T1000 (cell line): ENCODE data around the gene TSTD1.
"Not testable (repeated sequence)": the region's sequence is repeated elsewhere in the genome, so short reads cannot be mapped to it uniquely, and the experiment has no call there.

Experiments used
- DNase-seq: peaks from one replicate; lab custom pipeline; 2025; ENCODE audit warnings: mixed read lengths; lab: John Stamatoyannopoulos, UW

The TSTD1 gene

DNA sequence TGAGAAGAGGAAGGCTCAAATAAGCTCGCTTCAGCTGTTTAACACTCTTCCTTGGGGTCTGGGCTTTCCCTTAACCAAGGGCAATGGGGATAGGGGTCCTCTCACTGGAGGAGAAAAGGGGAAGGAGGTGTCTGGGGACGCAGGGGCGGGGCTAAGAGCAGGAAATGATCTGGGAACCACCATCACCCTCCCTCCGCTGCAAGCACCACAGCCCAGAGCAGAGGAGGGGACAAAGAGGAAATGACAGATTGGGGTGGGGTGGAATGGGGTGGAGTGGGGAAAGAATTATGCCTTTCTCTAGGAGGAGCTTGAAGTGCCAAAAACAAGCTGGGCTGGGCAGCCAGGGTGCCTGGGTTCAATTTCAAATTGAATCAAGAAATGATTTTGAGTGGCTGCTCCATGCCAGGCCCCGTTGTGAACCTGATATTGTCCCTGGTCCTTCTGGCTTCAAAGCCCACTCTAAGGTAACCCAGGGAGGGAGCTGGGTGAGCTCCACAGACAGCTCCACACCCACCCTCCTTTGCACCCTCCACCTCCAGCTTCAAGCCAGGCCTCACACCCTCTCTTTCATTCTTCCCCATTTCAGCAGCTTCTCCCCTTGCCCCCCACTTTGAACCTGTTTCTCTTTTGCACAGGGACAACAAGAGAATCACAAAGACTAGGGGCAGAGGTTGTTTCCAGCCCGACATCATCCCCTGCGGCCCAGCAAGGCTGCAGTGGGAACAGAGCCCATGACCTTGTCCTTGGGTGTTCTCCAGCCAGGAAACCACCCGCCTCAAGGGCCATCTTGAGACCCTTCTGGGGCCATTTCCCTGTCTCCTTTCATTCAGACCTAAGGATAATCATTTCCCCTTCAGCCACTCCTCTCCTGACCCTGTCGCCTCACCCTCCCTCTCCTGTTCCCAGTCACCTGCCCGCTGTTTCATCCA, 29.8 kb upstream of the TSTD1 start:
- no peak for DNase-seq

DNA sequence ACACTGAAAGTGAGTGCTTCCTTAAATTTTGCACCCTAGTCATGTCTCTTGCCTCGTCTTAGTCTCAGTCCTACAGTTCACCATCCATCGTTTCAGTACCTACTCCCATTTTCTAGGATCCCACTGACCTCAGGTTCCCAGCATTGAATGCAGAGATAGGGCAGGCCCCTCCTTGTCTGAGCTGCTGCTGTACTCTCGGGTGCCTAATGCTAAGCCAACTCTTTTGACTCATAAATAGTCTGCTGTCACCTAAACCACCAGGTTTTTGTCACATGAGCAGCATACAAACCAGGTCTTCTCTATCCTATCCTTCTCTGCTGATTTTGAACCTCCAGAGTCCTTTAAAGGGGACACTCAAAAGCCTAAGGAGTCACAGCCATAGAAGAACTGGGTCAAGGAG, 27.9 kb upstream of the TSTD1 start:
- DNase-seq, result no peak

DNA sequence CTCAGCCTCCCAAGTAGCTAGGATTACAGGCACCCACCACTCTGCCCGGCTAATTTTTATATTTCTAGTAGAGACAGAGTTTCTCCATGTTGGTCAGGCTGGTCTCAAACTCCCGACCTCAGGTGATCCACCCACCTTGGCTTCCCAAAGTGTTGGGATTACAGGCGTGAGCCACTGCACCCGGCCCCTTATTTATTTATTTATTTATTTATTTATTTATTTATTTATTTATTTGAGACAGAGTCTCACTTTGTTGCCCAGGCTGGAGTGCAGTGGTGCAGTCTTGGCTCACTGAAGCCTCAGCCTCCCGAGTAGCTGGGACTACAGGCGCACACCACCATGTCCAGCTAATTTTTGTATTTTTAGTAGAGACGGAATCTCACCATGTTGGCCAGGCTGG, 26.9 kb upstream of the TSTD1 start:
- not testable (repeated sequence) for DNase-seq

DNA sequence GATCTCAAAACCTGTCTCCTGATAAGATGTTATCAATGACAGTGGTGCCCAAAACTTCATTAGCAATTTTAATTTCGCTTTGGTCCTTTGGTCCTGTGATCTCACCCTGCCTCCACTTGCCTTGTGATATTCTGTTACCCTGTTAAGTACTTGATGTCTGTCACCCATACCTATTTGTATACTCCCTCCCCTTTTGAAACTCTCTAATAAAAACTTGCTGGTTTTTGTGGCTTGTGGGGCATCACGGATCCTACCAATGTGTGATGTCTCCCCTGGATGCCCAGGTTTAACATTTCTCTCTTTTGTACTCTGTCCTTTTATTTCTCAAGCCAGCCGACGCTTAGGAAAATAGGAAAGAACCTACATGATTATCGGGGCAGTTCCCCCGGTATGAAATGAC, 25.2 kb upstream of the TSTD1 start:
- DNase-seq, result not testable (repeated sequence)

DNA sequence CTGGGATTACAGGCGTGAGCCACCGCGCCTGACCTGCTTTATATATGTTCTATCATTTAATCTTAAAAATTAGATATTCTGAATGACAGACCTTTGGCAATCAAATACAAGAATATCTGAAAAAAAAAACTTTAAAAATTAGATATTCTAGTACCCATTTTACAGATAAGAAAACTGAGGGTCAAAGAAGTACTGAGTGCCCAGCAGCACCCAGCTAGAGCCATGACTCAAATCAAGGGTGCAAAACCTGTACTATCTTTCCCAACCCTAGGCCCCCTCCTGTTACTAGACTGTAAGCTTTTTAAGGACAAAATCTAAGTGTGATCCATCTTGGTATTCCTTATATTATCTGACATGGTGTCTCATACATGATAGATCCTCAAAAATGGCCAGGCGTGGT, 22.7 kb upstream of the TSTD1 start:
- DNase-seq, result no peak

DNA sequence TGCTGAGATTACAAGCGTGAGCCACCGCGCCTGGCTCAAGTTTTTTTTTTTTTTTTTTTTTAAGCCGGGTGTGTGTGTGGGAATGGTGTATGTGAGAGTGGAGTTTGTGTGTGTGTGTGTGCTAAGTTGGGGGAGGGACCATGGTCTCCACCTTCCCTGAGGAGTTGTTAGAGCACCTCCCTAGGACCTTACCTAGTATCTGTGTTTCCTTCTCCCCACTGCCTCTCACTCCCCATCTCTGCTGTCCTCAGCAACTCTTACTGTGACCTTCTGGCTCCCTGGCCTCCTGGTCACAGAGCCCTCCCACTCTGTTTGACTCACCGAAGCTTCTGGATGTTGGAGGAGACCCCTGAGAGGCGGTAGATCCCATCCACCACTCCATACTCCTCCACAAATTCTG, 20.5 kb upstream of the TSTD1 start:
- DNase-seq, result no peak

DNA sequence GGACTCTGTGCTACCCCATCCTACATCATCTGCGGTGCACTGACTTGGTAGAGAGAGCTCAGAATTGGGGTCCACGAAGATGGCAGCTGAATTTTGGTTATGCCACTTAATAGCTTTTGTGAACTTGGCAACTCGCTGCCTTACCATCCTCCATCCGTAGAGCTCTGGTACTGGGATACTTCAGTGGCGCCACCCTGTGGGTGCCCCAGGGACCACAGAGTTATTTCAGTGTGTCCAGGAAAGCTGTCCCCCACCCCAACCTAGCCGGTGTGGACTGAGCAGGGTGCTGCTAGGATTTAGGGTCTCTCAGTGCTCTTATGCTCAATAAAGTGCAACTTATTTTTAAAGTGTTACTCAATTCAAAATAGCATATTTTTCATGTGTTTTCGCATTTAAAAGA, 16.0 kb upstream of the TSTD1 start:
- DNase-seq, result no peak

DNA sequence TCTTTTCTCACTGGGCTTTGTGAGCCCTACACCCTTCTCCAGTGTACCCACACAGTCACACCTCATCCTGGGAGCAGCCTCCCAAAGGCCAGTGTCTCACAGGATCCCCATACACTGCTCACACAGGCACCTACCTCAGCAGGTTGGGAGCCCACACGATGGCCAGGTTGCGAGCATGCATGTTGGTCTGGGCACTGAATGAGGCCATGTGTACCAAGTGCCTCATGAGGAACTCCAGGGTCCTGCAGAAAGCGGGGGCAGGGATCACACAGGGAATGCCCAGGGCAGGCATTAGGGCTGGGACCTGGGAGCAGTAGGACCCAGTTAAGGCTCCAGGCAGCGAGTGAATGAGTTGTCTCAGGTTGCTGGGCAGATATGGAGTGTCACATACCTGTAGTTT, 15.5 kb upstream of the TSTD1 start:
- no peak for DNase-seq

DNA sequence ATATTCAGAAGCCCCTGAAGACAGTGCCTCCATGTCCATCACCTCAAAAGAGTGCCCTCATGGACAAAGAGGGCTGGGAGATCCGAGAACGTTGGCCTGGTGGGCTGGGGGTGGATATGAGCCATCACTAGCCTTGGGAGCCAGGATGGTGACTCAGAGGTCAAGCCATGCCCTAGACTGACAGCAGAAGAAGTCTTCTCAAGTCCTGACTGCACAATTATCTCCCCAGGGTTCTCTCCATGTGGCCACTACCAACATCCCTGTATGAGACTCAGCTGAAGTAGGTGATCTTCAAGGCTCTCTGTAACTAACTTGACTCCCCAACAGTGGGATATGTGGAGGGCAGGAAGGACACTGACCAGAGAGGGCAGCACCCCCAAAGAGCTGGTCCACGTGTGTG, 14.1 kb upstream of the TSTD1 start:
- DNase-seq, result no peak

DNA sequence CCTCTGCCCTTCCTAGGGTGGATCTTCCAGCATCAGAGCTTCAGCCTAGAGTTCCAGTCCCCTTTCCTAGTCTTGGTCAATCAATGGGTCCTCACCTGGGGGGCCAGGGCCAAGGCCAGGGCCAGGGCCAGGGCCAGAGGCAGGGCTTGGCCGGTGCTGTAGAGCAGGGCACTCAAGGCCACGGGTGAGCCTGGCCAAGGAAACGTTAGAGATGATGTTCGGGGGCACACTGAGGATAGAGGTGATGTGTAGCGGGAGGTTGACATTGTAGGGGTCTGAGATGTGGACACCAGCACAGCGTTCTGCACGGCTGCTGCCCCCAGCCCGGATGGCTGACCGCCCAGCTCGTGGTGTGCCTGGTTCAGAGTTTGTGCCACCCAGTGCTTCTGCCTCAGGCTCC, 12.5 kb upstream of the TSTD1 start:
- DNase-seq, result no peak

DNA sequence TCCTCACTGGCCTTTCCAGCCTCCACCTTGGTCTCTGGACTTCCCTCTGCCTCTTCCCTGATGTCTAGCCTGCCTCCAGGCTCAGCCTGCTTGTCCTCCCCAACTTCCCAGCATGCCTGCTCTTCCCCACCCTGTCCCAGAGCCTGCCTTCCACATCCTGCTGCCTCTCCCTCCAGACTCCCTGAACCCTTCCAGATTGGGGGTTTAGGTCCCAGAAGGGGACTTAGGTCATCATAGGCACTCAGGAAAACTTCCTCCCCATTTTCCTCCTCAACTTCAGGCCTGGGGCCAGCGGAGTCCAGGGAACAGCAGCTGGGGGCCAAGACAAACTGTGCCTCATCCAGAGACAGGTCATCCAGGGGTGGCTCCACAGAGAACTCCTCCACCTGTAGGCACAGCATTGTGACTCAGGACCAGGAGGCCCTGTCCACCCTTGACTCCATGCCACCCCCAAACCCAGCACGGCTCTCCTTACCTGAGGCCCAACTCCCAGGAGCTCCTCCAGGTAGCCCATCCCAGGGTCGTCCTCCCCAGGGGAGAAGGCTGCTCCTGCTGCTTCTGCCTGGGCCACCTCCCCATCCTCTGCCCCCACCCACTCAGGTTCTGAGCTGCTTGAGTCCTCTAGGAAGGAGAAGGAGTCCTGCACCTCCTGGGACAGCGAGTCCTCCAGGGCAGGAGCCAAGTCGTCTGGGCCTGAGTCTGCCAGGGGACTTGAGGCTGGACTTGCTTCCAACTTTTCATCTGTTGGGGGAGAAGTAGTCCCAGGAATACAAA, 10.4 kb upstream of the TSTD1 start:
- DNase-seq, result no peak

DNA sequence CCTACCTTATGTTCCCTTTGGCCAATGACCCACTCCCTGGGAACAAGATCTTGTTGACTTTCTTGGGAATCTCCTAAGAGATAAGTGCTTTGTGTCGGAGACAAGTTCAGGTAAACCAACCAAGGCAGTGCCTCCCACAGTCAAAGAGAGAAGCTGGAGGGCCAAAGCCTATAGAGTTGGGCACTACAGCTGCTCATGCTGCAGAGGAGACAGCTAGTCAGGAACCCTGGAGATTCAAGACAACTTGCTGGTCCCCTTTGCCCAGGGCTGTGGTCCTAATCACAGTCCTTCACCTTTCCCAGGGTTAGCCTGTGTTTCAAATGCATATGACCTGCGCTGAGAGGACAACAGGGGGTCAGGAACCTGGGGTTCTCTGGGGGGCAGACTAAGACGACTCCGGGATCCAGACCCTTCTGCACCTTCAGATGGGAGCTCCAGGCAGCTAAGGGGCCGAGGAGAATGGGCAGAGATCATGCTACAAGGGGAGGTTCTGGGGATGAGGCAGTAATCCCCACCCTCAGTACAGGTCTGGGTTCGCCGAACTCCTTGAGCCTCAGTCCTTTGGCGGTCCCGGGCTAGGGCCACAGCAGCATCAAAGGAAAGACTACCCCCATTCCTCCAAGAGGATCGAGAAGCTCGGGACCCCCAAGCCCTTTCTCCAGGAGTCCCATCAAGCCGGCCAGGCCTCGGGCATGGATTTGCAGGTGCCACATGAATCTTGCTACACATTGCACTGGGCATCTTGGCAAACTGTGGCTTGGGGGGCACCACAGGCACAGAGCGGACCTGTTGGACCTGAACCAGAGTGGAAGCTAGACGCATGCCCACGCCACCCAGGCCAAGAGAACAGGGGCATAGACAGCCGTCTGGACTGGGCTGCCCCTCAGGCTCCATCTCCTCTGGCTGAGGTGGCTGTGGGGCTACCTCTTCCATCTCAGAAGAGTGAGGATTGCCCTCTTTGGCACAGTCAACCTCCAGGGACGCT, 9.0 kb upstream of the TSTD1 start:
- no peak for DNase-seq

DNA sequence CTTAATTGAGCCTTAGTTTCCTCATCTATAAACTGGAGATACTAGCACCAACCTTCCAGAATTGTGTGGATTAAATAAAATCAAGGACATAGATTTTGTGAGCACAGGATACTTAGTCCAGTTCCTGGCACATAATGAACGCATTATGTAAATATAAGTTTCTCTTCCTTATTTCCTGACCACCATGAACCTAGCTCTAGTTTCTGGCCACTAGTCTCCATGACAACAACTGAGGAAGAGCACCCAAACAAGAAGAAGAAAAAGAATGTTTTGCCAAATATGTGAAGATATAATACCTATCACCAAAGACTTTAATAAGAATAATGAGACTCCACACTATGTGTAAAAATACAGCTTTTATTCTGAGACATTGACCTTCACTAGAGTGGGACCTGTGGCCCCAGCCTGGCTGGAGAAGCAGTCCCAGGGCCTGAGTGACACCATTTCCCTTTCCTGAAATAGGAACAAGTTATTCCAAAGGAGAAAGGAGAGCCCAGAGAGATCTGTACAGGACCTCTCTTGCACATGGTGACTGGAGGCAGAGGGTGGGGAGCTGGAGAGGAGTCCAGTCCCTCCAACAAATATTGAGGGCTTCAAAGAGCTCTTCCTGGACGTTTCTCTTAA, 8.0 kb upstream of the TSTD1 start:
- DNase-seq, result no peak

DNA sequence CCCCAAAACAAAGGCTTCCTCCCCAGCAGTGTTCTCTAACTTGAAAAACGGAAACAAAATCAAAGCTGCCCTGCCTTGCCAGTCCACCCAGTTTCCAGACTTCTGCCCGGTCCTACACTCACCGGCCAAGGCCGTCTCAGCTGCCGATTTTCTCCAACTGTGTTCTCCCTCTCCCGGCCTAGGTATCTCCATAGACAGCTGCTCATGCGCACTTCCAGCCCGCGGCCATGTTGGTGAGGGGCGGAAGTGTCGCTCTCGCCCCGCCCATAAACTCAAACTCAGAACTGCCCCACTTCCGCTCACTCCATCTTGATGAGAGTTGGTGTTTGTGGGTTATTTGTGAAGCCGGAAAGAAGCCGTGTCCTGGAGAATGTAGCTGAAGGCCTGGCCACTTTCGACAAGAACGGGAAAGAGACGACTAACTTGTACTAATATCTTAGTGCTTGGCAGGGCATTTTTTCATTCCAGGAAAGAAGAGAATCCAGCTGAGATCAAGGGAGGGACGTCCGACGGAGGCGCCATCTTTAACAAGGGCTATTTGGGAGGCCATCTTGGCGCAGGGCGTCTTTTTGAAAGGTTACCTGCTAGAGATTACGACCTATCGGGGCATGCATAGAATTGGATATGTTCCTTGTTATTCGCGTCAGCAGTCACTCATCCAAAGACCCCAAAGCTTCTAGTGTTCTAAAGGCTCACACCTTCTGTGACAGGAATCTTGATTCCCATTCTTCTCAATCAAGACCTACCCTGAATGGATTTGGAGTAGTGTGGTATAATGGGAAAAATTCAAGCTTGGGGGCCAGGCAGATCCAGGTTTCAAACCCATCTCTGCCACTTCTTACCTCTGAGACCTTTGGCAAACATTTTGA, 7.2 kb upstream of the TSTD1 start, which contains the start of gene USF1:
USF1 (minus strand) TSS at position 242 of the 869 bp plus-strand sequence. CDS start 2,702 bp downstream, outside the sequence.
- DNase-seq, result peak; percentile 85

DNA sequence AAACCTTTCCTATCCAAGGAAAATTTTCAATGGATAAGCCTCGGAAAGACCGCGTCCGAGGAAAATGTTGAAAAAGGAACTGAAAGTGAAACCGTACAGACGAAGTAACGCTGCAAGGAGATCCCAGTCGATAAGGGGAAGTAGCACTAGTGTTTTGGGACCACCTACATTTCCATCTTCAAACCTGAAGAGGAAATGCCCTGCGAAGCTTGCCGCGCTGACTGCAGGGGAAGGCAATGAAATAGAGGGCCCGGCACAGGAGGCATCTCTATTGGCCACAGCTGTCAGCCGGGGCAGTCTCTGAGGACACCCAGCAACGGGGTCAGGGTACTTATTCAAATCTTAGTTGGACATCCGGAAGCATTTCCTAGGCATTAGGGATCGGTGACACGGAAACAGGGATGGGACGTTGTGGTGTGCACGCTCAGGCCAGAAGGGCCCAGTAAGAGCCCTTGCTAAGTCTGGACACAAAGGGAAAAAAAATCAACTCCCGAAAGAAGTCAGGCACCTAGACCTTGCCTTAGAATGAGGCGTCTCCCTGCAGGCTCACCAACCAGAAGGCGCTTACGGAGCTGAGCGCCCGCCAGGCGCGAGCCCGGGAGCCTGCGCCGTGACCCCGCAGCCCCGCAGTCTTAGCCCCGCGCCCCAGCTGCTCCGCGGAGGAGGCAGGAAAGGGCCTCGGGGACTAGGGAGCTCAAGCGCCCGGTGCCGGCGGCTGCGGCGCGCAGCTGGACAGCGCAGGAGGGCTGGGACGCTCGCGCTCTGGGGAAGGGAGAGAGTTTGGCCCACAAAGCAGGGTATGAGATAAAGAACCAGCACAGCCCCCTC, 6.4 kb upstream of the TSTD1 start:
- DNase-seq, result peak; percentile 31

DNA sequence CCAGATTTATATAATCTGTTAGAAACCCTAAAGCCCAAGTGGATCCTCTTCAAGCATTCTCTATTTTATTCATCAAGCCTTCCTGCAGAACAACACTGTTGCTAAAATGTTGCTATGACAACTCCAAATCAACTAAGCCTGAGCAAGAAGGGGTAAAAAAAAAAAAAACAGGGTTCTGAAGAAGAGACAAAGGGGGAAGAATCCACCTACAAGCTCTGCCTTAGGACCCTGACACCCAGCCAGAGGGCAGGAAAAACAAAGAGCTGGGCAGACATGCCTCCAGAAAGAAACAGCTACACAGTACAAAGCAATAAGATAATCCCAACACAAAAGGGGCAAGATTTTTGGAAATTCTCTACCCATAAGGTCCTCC, 5.8 kb upstream of the TSTD1 start:
- DNase-seq, result no peak

DNA sequence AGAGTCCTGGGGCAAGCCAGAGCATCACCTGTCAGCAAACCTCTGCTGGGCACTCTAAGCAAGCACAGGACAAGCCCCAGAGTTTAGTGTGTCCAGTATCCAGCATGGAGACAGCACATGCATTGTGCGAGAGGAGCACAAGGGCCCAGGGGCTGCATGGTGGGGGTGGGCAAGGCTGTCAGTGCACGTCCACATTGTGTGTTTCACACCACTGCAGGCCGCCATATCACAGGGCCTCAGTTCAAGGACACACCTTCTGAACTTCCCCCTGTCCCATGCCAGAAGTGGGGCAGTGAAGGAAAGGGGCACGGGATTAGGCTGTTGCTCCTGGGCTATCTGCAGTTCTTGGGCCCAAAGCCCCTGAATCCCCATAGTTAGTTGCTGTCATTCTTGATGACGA, 782 bp upstream of the TSTD1 start:
- no peak for DNase-seq

DNA sequence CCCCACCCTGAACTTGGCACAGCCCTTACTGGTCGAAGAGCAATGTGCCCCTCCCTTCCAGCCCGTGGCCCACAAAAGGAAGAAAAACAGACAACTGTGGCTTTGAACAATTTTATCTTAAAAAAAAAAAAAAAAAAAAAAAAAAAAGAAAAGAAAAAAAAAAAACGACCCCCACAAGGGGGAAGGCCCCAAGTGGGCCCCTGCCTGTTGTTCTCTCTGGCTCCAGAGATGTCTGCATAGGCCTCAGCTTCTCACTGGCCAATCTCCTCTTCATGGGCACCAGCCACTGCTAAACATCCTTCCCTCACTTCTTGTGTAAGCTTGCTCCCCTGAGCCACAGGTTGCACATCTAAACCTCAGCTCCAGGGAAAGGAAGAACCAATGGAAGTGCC, 386 bp upstream of the TSTD1 start:
- DNase-seq, result no peak

DNA sequence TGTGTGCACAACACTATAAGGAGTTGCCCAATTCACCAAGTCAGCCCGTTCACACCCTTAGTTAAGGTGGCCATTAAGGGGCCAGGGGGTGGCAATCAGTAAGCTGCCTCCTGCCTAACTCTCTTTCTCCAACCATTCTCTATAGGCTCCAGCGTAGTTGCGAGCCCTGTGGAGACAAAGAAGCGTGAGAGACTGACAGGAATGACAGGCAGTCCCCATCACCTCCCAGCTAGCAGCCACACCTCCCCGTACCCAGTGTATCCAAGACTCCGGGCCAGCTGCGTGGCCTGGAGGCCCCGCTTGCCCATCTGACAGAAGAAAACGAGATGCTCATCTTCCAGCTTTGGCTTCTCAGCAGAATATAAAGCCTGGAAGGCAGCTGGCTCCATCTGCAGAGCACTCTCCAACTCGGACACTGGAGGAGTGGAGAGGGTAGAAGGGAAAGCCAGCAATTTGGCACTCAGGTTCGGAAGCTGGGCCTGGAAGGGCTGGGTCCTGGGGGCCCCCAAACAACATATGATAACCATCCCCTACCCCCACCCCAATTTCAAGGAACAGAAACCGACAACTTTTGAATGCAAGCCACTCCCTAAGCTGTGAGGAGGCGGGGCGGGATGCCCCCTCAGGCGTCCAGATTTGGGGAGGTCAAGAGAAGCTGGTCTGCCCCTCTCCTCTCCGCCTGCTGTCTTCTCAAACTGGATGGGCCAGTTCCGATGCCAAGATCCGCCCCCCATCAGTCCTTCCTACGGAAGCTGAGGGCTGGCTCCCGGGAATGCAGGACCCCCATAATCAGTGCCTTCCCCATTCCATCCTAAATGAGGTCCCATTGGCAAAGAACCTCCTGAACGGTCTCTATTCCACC, 872 bp downstream of the TSTD1 start:
- no peak for DNase-seq
